ENCODE results near the gene FBXO45. TPM values are rescaled to one million over a fixed set of nuclear protein-coding genes. Genes with fewer than 3 reads are reported as not detected.
"Not testable (repeated sequence)": the region's sequence is repeated elsewhere in the genome, so short reads cannot be mapped to it uniquely, and the experiment has no call there.

Gene FBXO45
- total RNA-seq, 1 donor from 2014 or later: 11.5 TPM

GRCh38 chr3:196636369-196637349 is 68.2 kb downstream of the FBXO45 start:
- Histone ChIP-seq H3K9ac (ENCODE audit: low read depth in 1 of 3, low read length in 3 of 3) (no peak overlapping the region), H3K4me3 (ENCODE audit: low read length in 3 of 3) (no peak overlapping the region), H3K9me3 (ENCODE audit: control insufficient read depth in 3 of 3, low read length in 3 of 3) (no peaks in the 10 kb centered on the region), H3K4me1 (ENCODE audit: control insufficient read depth in 3 of 3, insufficient read depth in 3 of 3, low read length in 3 of 3) (peaks cover 9 to 19% (median 12%) of the 10 kb centered on the region in 3 donors), H3K27ac (ENCODE audit: low read depth, low read length) (peak overlapping the region; percentile 19), H3K36me3 (ENCODE audit: control insufficient read depth in 3 of 3, insufficient read depth in 3 of 3, low read length in 3 of 3) (no peaks in the 10 kb centered on the region), H3K27me3 (ENCODE audit: control insufficient read depth in 3 of 3, insufficient read depth in 3 of 3, low read length in 3 of 3) (peaks cover 20 to 27% (median 25%) of the 10 kb centered on the region in 3 donors)

GRCh38 chr3:196637941-196638340 is 69.5 kb downstream of the FBXO45 start:
- Histone ChIP-seq H3K4me1 (ENCODE audit: control insufficient read depth in 3 of 3, insufficient read depth in 3 of 3, low read length in 3 of 3) (peaks cover 4 to 14% (median 5%) of the 10 kb centered on the region in 3 donors), H3K27me3 (ENCODE audit: control insufficient read depth in 3 of 3, insufficient read depth in 3 of 3, low read length in 3 of 3) (peaks cover 20 to 28% (median 27%) of the 10 kb centered on the region in 3 donors)
- H3K27ac ChIP-seq (ENCODE audit: low read depth, low read length); H3K4me3 ChIP-seq (ENCODE audit: low read length in 3 of 3); H3K9me3 ChIP-seq (ENCODE audit: control insufficient read depth in 3 of 3, low read length in 3 of 3); H3K9ac ChIP-seq (ENCODE audit: low read depth in 1 of 3, low read length in 3 of 3); H3K36me3 ChIP-seq (ENCODE audit: control insufficient read depth in 3 of 3, insufficient read depth in 3 of 3, low read length in 3 of 3): not testable (repeated sequence)

Small RNAs within 50 kb of the gene (small RNA-seq; reads per million reads assigned to genes)
- gene RPS29P3: not detected

Other genes starting within 250 kb of the FBXO45 start
- gene TM4SF19, start 230.3 kb upstream of the FBXO45 start, total RNA-seq: not detected
- gene UBXN7, start 136.2 kb upstream of the FBXO45 start, total RNA-seq: 26.1 TPM
- gene RNF168, start 64.9 kb upstream of the FBXO45 start, total RNA-seq: 12.0 TPM
- 3.7 TPM for gene SMCO1, start 53.3 kb upstream of the FBXO45 start, total RNA-seq
- 6.8 TPM for gene WDR53, start 106 bp upstream of the FBXO45 start, total RNA-seq
- gene NRROS, start 71.0 kb downstream of the FBXO45 start, total RNA-seq: 1.6 TPM
- 2.6 TPM for gene CEP19, start 143.6 kb downstream of the FBXO45 start, total RNA-seq
- gene PIGX, start 143.7 kb downstream of the FBXO45 start, total RNA-seq: 12.5 TPM
- 24.5 TPM for gene PAK2, start 171.2 kb downstream of the FBXO45 start, total RNA-seq